ENCODE measurements around the gene RELT.

- TF ChIP-seq EP300 (IDR thresholded peaks at IDR 0.05) (no peak), CTCF (IDR thresholded peaks at IDR 0.05) (no peak)
These were observed 36.1 kb downstream of the RELT start for GRCh38 chr11:73412308-73412707.
